MM.1S (cell line): Measurements from ENCODE around the gene STOX1.
"Not testable (repeated sequence)": the region's sequence is repeated elsewhere in the genome, so short reads cannot be mapped to it uniquely, and the experiment has no call there.

Experiments used
- DNase-seq: peaks from one replicate; pipeline ENCODE4 v3.0.0-alpha.2; 2015
- H2AFZ ChIP-seq: fragments of 300-600 bp; sonication (generic); 2 replicates; pipeline ENCODE4 v1.6.0; 2016; ENCODE audit warnings: antibody characterized with exemption, low read length
- H3F3A ChIP-seq: fragments of 300-600 bp; sonication (generic); 2 replicates; pipeline ENCODE4 v1.6.1; 2016; ENCODE audit warnings: mild to moderate bottlenecking, antibody characterized with exemption, low read length, moderate library complexity, mixed read lengths; ENCODE audit not compliant: insufficient read depth
- H3K27ac ChIP-seq: fragments of 300-600 bp; sonication (generic); 2 replicates; pipeline ENCODE4 v1.5.1; 2016; ENCODE audit warnings: mild to moderate bottlenecking, low read length
- H3K27me3 ChIP-seq: fragments of 300-600 bp; sonication (generic); replicated peaks from 2 replicates; pipeline ENCODE4 v1.6.0; 2016; ENCODE audit warnings: low read length; ENCODE audit not compliant: insufficient read depth
- H3K36me3 ChIP-seq: fragments of 300-600 bp; sonication (generic); replicated peaks from 2 replicates; pipeline ENCODE4 v1.6.1; 2016; ENCODE audit warnings: mild to moderate bottlenecking, low read length, mixed read lengths; ENCODE audit not compliant: insufficient read depth
- H3K4me1 ChIP-seq: fragments of 300-600 bp; sonication (generic); 2 replicates; pipeline ENCODE4 v1.6.1; 2016; ENCODE audit warnings: low read length, mixed read lengths
- H3K4me2 ChIP-seq: fragments of 300-600 bp; sonication (generic); 2 replicates; pipeline ENCODE4 v1.6.0; 2016; ENCODE audit warnings: low read depth, low read length
- H3K4me3 ChIP-seq: fragments of 300-600 bp; sonication (generic); 2 replicates; pipeline ENCODE4 v1.5.1; 2016; ENCODE audit warnings: low read length, mixed read lengths
- H3K79me2 ChIP-seq: fragments of 300-600 bp; sonication (generic); 2 replicates; pipeline ENCODE4 v1.6.1; 2016; ENCODE audit warnings: mixed run types, low read length, mixed read lengths
- H3K9ac ChIP-seq: fragments of 300-600 bp; sonication (generic); 2 replicates; pipeline ENCODE4 v1.6.1; 2016; ENCODE audit warnings: low read length, mixed read lengths
- H3K9me2 ChIP-seq: fragments of 300-600 bp; sonication (generic); replicated peaks from 2 replicates; pipeline ENCODE4 v1.6.1; 2016; ENCODE audit warnings: mild to moderate bottlenecking, low read length, mixed read lengths; ENCODE audit not compliant: insufficient read depth
- H3K9me3 ChIP-seq: fragments of 300-600 bp; sonication (generic); replicated peaks from 2 replicates; pipeline ENCODE4 v1.6.1; 2016; ENCODE audit warnings: mild to moderate bottlenecking, low read length, mixed read lengths; ENCODE audit not compliant: insufficient read depth
- H4K20me1 ChIP-seq: fragments of 300-600 bp; sonication (generic); 2 replicates; pipeline ENCODE4 v1.6.1; 2016; ENCODE audit warnings: mild to moderate bottlenecking, low read length, moderate library complexity, mixed read lengths; ENCODE audit not compliant: insufficient read depth
- EZH2 ChIP-seq: fragments of 300-600 bp; sonication (generic); optimal IDR thresholded peaks from 2 replicates; pipeline ENCODE3; 2017; ENCODE audit warnings: low read depth, mild to moderate bottlenecking, antibody characterized with exemption, low read length, mixed read lengths
- EZH2phosphoT487 ChIP-seq: fragments of 300-600 bp; sonication (generic); IDR thresholded peaks from 2 replicates; pipeline ENCODE4 v1.6.1; 2018; ENCODE audit warnings: antibody characterized with exemption, low read length
- TF ChIP-seq, protein P1 (sequence below): fragments of 300-600 bp; sonication (generic); IDR thresholded peaks from 2 replicates; pipeline ENCODE4 v1.5.1; 2016; ENCODE audit warnings: antibody characterized with exemption, low read length, mixed read lengths

Gene STOX1

DNA sequence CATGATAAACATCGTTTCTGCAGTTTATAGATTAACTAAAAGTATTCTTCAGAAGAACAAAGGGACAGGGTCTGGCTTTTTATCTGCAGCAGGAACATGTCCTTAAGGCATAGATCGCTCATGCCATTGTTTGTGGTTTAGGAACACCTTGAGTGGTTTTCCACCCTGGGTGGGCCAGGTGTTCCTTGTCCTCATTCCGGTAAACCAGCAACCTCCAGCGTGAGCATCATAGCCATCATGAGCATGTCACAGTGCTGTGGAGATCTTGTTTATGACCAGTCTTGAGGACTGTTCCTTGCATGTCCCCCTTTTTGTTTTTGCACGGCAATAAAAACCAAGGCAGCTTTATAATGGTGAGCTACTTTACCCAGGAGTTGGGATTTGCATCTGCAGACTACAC, 33.9 kb downstream of the STOX1 start:
- Histone ChIP-seq H4K20me1 (no peaks in the 10 kb centered on the region), H3K4me2 (no peak overlapping the region), H3K36me3 (no peaks in the 10 kb centered on the region), H3K27me3 (no peaks in the 10 kb centered on the region), H3K9ac (no peak overlapping the region), H3F3A (no peaks in the 10 kb centered on the region), H3K79me2 (no peaks in the 10 kb centered on the region), H3K4me3 (no peak overlapping the region), H3K27ac (no peak overlapping the region), H2AFZ (no peak overlapping the region), H3K4me1 (no peaks in the 10 kb centered on the region), H3K9me3 (no peaks in the 10 kb centered on the region), H3K9me2 (no peaks in the 10 kb centered on the region)
- DNase-seq, result no peak
- TF ChIP-seq, protein P1, sequence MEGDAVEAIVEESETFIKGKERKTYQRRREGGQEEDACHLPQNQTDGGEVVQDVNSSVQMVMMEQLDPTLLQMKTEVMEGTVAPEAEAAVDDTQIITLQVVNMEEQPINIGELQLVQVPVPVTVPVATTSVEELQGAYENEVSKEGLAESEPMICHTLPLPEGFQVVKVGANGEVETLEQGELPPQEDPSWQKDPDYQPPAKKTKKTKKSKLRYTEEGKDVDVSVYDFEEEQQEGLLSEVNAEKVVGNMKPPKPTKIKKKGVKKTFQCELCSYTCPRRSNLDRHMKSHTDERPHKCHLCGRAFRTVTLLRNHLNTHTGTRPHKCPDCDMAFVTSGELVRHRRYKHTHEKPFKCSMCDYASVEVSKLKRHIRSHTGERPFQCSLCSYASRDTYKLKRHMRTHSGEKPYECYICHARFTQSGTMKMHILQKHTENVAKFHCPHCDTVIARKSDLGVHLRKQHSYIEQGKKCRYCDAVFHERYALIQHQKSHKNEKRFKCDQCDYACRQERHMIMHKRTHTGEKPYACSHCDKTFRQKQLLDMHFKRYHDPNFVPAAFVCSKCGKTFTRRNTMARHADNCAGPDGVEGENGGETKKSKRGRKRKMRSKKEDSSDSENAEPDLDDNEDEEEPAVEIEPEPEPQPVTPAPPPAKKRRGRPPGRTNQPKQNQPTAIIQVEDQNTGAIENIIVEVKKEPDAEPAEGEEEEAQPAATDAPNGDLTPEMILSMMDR, result no peak
- TF ChIP-seq EZH2 (no peak), EZH2phosphoT487 (no peak)

DNA sequence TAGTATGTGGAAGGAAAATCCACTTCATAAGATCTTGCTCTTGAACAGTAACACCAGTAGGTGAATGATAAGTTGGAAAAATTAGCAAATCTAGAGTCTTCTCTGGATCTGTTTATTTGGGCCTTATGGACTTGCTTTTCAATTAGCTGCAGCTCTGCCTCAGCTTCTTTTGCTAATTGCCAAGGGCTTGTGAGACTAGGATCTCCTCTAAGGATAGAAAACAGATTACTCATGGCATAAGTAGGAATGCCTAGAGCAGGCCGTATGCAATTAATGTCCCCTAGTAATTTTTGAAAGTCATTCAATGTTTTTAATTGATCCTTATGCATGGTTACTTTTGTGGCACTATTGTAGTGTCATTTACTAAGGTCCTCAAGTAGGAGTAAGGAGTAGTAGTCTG, 37.3 kb downstream of the STOX1 start:
- Histone ChIP-seq H3K79me2 (no peaks in the 10 kb centered on the region), H3F3A (no peaks in the 10 kb centered on the region), H2AFZ (no peak overlapping the region)

DNA sequence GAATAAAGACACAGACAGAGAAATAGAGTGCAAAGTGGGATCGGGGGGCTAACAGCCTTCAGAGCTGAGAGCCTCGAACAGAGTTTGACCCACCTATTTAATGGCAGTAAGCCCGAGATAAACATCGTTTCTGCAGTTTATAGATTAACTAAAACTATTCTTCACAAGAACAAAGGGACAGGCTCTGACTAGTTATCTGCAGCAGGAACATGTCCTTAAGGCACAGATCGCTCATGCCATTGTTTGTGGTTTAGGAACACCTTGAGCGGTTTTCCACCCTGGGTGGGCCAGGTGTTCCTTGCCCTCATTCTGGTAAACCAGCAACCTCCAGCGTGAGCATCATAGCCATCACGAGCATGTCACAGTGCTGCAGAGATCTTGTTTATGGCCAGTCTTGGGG, 40.8 kb downstream of the STOX1 start:
- H3K4me1 ChIP-seq, H3K4me3 ChIP-seq, H3K36me3 ChIP-seq, H3K27me3 ChIP-seq, H3K9ac ChIP-seq, H3K9me3 ChIP-seq, H3K79me2 ChIP-seq, H3K27ac ChIP-seq, DNase-seq, H2AFZ ChIP-seq, H4K20me1 ChIP-seq, H3K9me2 ChIP-seq, H3K4me2 ChIP-seq, H3F3A ChIP-seq: not testable (repeated sequence)

More for the DNA sequence above, 37.3 kb downstream of the STOX1 start:
- Histone ChIP-seq H4K20me1 (no peaks in the 10 kb centered on the region), H3K4me2 (no peak overlapping the region), H3K9ac (no peak overlapping the region), H3K9me2 (no peaks in the 10 kb centered on the region), H3K27me3 (no peaks in the 10 kb centered on the region), H3K4me1 (no peaks in the 10 kb centered on the region), H3K4me3 (no peak overlapping the region), H3K36me3 (no peaks in the 10 kb centered on the region), H3K27ac (no peak overlapping the region), H3K9me3 (no peaks in the 10 kb centered on the region)
- no peak for DNase-seq
- TF ChIP-seq EZH2phosphoT487 (no peak), EZH2 (no peak)
- TF ChIP-seq, protein P1, result no peak

DNA sequence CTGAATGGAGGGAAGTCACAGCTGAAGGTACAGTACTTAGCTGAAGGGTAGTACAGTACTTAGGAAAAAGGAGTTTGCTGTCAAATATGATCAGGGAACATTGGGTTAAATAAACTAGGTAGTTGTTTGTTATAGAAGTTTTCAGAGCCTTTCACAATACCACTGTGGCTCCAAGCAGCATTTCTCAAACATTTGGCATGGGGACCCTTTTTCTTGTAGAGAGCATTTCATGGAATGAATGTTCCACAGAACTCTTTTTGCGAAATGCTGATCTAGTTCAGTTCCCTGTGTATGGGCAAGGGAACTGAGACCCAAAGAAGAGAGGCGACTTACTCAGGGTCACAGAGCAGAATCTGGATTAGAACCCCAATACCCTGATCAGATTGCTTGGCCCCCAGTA, 42.3 kb downstream of the STOX1 start:
- DNase-seq, result no peak
- no peaks in the 10 kb centered on the region for H3K27me3 ChIP-seq
- H3K9me3 ChIP-seq, result no peaks in the 10 kb centered on the region
- H3F3A ChIP-seq, result no peaks in the 10 kb centered on the region
- H3K27ac ChIP-seq, result no peak overlapping the region
- H3K9ac ChIP-seq, result no peak overlapping the region
- H3K4me3 ChIP-seq, result no peak overlapping the region
- H3K36me3 ChIP-seq, result no peaks in the 10 kb centered on the region
- no peaks in the 10 kb centered on the region for H3K4me1 ChIP-seq
- no peaks in the 10 kb centered on the region for H4K20me1 ChIP-seq
- no peaks in the 10 kb centered on the region for H3K9me2 ChIP-seq
- H2AFZ ChIP-seq, result no peak overlapping the region
- TF ChIP-seq, protein P1, result no peak
- TF ChIP-seq EZH2 (no peak), EZH2phosphoT487 (no peak)
- H3K4me2 ChIP-seq, result no peak overlapping the region
- no peaks in the 10 kb centered on the region for H3K79me2 ChIP-seq
